ENCODE measurements around the gene LRP1B. TPM values are rescaled to one million over a fixed set of nuclear protein-coding genes. Genes with fewer than 3 reads are reported as not detected.

LRP1B gene
- total RNA-seq, 1 donor from 2014 or later: 1.7 TPM

DNA sequence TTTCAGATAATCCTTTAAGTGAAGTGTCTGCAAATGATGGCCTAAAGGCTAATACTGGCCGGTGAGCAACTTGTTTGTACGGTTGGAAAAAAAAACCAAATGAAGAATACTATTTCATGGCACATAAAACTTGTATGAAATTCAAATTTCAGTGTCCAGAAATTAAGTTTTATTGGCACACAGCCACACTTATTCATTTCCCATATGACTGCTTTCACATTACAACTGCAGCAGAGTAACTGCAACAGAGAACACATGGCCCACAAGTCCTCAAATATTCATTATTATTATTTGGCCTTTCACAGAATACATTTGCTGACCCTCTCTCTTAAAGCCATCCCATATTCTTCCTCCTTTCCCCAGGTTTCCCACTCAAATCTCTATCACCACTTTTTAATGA is 1268.6 kb downstream of the LRP1B start:
- Mint-ChIP-seq H3K27me3 (ENCODE audit: low read depth) (peaks cover 4% of the 10 kb centered on the region), H3K36me3 (peaks cover 3% of the 10 kb centered on the region), H3K4me1 (no peaks in the 10 kb centered on the region), H3K9me3 (peaks cover 11% of the 10 kb centered on the region), H3K27ac (no peak overlapping the region), H3K4me3 (no peak overlapping the region)
- TF ChIP-seq, protein P1, sequence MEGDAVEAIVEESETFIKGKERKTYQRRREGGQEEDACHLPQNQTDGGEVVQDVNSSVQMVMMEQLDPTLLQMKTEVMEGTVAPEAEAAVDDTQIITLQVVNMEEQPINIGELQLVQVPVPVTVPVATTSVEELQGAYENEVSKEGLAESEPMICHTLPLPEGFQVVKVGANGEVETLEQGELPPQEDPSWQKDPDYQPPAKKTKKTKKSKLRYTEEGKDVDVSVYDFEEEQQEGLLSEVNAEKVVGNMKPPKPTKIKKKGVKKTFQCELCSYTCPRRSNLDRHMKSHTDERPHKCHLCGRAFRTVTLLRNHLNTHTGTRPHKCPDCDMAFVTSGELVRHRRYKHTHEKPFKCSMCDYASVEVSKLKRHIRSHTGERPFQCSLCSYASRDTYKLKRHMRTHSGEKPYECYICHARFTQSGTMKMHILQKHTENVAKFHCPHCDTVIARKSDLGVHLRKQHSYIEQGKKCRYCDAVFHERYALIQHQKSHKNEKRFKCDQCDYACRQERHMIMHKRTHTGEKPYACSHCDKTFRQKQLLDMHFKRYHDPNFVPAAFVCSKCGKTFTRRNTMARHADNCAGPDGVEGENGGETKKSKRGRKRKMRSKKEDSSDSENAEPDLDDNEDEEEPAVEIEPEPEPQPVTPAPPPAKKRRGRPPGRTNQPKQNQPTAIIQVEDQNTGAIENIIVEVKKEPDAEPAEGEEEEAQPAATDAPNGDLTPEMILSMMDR (IDR thresholded peaks at IDR 0.05; ENCODE audit: unreplicated experiment): no peak
- no peak for DNase-seq (ENCODE audit: low spot score in 2 of 2, unreplicated experiment in 2 of 2)

DNA sequence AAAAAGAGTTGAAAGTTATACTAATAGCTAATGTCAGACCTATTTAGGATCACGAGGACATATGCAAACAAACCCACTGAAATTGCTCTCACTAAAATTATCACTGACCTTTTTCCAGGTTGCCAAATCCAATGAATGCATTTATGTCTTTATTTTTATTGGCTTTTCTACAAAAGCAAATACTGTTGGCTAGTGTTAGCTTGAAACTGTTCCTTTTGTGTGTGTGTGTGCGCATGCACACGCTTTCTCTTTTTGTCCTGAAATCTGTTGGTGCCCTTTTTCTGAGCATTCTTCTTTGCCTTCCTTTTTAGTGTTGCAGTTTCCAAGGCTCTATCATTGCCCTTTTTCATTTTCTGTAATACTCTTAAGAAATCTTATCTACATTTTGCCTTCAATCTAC is 1269.2 kb downstream of the LRP1B start:
- no peak overlapping the region for H3K4me3 Mint-ChIP-seq
- H3K9me3 Mint-ChIP-seq: peaks cover 8% of the 10 kb centered on the region
- peaks cover under 1% of the 10 kb centered on the region for H3K36me3 Mint-ChIP-seq
- H3K4me1 Mint-ChIP-seq: no peaks in the 10 kb centered on the region
- H3K27ac Mint-ChIP-seq: no peak overlapping the region
- TF ChIP-seq, protein P1 (IDR thresholded peaks at IDR 0.05; ENCODE audit: unreplicated experiment): no peak
- DNase-seq (ENCODE audit: low spot score in 2 of 2, unreplicated experiment in 2 of 2): no peak
- H3K27me3 Mint-ChIP-seq (ENCODE audit: low read depth): peaks cover 4% of the 10 kb centered on the region

DNA sequence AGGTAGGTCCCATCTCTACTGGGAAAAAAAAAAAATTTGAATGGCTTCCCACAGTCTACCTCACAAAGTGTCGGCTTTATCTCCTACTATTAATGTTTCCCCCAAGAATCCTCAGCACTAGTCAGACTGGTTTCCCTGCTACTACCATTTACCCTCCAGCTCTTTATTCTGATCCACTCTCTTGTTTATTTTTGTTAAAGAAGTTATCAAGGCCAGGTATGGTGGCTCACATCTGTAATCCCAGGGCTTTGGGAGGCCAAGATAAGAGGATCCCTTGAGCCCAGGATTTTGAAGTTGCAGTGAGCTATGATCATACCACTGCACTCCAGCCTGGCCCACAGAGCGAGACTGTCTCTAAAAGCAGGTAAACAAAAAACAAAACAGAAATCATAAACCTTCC is 1275.3 kb downstream of the LRP1B start:
- Mint-ChIP-seq H3K9me3 (peaks cover 4% of the 10 kb centered on the region), H3K4me3 (no peak overlapping the region), H3K27ac (no peak overlapping the region), H3K4me1 (peaks cover 7% of the 10 kb centered on the region), H3K27me3 (ENCODE audit: low read depth) (peaks cover 23% of the 10 kb centered on the region), H3K36me3 (no peaks in the 10 kb centered on the region)
- DNase-seq (ENCODE audit: low spot score in 2 of 2, unreplicated experiment in 2 of 2): no peak
- TF ChIP-seq, protein P1 (IDR thresholded peaks at IDR 0.05; ENCODE audit: unreplicated experiment): no peak

DNA sequence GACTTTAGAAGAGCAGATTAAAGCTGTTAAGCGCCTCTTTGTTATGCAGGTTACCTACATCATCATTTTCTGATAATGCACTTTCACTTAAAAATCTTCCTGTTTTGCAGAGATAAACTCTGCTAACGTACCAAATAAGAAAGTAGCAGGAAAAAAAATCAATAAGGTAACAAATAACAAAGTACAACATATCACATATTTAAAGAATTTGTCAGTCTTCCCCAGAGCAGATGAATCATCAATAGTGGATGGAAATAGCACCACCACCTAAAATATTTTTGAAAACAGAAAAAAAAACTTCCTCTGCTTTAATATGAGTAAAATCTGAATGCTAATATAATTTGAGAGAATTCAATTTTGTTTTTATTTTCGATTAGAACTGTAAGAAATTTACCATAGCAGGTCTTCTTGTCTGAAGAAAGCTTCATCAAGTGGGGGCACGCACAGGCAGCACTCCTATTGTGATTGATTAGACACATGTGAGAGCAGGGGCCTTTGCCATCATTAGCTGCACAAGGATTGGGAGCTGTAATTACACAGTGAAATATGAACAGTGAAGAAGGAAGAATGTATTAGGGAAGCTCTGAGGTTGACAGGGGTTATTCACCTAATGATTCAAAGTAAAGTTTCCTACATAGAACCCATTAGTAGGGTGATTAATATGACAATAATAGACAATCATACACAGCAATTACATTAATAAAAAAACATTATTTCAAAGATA is 1279.4 kb downstream of the LRP1B start:
- TF ChIP-seq, protein P1 (IDR thresholded peaks at IDR 0.05; ENCODE audit: unreplicated experiment): no peak
- Mint-ChIP-seq H3K27ac (no peak overlapping the region), H3K27me3 (ENCODE audit: low read depth) (peaks cover 30% of the 10 kb centered on the region), H3K36me3 (no peaks in the 10 kb centered on the region), H3K4me3 (no peak overlapping the region), H3K9me3 (no peaks in the 10 kb centered on the region), H3K4me1 (peaks cover 9% of the 10 kb centered on the region)
- DNase-seq (ENCODE audit: low spot score in 2 of 2, unreplicated experiment in 2 of 2): no peak

DNA sequence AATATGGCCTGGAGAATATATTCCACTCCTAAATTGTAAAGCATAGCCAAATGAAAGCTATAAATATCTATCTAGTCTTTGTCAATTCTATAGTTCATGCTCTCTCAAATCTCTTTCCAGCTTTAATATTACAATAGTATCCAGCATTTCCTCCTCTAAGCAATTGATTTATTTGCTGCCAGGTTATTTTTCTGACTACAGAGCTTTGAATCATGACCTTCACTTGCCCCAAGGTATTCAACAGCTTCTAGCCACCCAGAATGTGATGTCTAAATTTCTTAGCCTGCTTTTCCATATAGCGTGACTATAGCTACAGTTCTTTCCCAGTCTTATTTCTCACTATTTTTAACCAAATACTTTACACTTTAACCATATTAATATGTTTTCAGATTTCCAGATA is 1287.6 kb downstream of the LRP1B start:
- no peak for DNase-seq (ENCODE audit: low spot score in 2 of 2, unreplicated experiment in 2 of 2)
- Mint-ChIP-seq H3K4me1 (peaks cover 3% of the 10 kb centered on the region), H3K4me3 (no peak overlapping the region), H3K9me3 (no peaks in the 10 kb centered on the region), H3K27me3 (ENCODE audit: low read depth) (peaks cover 11% of the 10 kb centered on the region), H3K36me3 (no peaks in the 10 kb centered on the region), H3K27ac (no peak overlapping the region)
- TF ChIP-seq, protein P1 (IDR thresholded peaks at IDR 0.05; ENCODE audit: unreplicated experiment): no peak
